H9 (cell line): ENCODE data around the gene FOXN1. TPM values are rescaled to one million over a fixed set of nuclear protein-coding genes. Genes with fewer than 3 reads are reported as not detected.

Source experiments
- DNase-seq: peaks from one replicate; pipeline ENCODE4 v3.0.0-alpha.2; 2017
- H2AFZ ChIP-seq: one replicate; pipeline ENCODE4 v1.6.1; 2013; ENCODE audit warnings: mild to moderate bottlenecking, low read length, control low read depth, moderate library complexity
- H2AK5ac ChIP-seq: 2 replicates; pipeline ENCODE4 v1.6.1; 2013; ENCODE audit warnings: low read length, control low read depth, mixed read lengths; ENCODE audit not compliant: insufficient read length
- H2BK120ac ChIP-seq: one replicate; pipeline ENCODE4 v1.6.1; 2013; ENCODE audit warnings: low read depth, mild to moderate bottlenecking, low read length, control low read depth, inconsistent platforms; ENCODE audit not compliant: poor library complexity, severe bottlenecking
- H2BK12ac ChIP-seq: 2 replicates; pipeline ENCODE4 v1.6.1; 2013; ENCODE audit warnings: low read length, control low read depth, mixed read lengths, low read depth; ENCODE audit not compliant: insufficient read length
- H2BK15ac ChIP-seq: 2 replicates; pipeline ENCODE4 v1.6.1; 2013; ENCODE audit warnings: low read depth, low read length, control low read depth
- H2BK20ac ChIP-seq: one replicate; pipeline ENCODE4 v1.6.1; 2013; ENCODE audit warnings: low read depth, mild to moderate bottlenecking, low read length, control low read depth, inconsistent platforms; ENCODE audit not compliant: poor library complexity, severe bottlenecking
- H2BK5ac ChIP-seq: 2 replicates; pipeline ENCODE4 v1.6.1; 2013; ENCODE audit warnings: low read length, control low read depth, mixed read lengths; ENCODE audit not compliant: insufficient read length
- H3K14ac ChIP-seq: 2 replicates; pipeline ENCODE4 v1.6.1; 2013; ENCODE audit warnings: low read length, control low read depth; ENCODE audit not compliant: insufficient read depth
- H3K18ac ChIP-seq: 2 replicates; pipeline ENCODE4 v1.6.1; 2013; ENCODE audit warnings: low read depth, mild to moderate bottlenecking, mixed read lengths, low read length, control low read depth; ENCODE audit not compliant: insufficient read length
- H3K23ac ChIP-seq: 2 replicates; pipeline ENCODE4 v1.6.1; 2013; ENCODE audit warnings: low read length, control low read depth, mixed read lengths, low read depth; ENCODE audit not compliant: insufficient read length
- H3K23me2 ChIP-seq: 2 replicates; pipeline ENCODE4 v1.6.1; 2013; ENCODE audit warnings: low read depth, mild to moderate bottlenecking, mixed read lengths, low read length, control low read depth; ENCODE audit not compliant: insufficient read length, poor library complexity, severe bottlenecking
- H3K27ac ChIP-seq: 2 replicates; pipeline ENCODE4 v1.5.1; 2013; ENCODE audit warnings: low read length, control low read depth, mixed read lengths, low read depth; ENCODE audit not compliant: insufficient read length
- H3K27me3 ChIP-seq: 2 replicates; pipeline ENCODE4 v1.6.1; 2013; ENCODE audit warnings: low read length, control low read depth, inconsistent platforms; ENCODE audit not compliant: insufficient read depth
- H3K4ac ChIP-seq: 2 replicates; pipeline ENCODE4 v1.6.1; 2013; ENCODE audit warnings: low read depth, mild to moderate bottlenecking, control low read depth, inconsistent platforms, low read length, moderate library complexity
- H3K4me1 ChIP-seq: 2 replicates; pipeline ENCODE4 v1.6.1; 2013; ENCODE audit warnings: low read length, control low read depth, inconsistent platforms; ENCODE audit not compliant: insufficient read depth
- H3K4me2 ChIP-seq: 2 replicates; pipeline ENCODE4 v1.6.1; 2013; ENCODE audit warnings: low read length, control low read depth, mixed read lengths; ENCODE audit not compliant: insufficient read length, insufficient read depth
- H3K56ac ChIP-seq: 2 replicates; pipeline ENCODE4 v1.6.1; 2013; ENCODE audit warnings: low read depth, mild to moderate bottlenecking, mixed read lengths, low read length, control low read depth; ENCODE audit not compliant: insufficient read length
- H3K79me1 ChIP-seq: 2 replicates; pipeline ENCODE4 v1.6.1; 2013; ENCODE audit warnings: low read depth, mild to moderate bottlenecking, moderate library complexity, low read length, control low read depth, inconsistent platforms; ENCODE audit not compliant: insufficient read depth, poor library complexity, severe bottlenecking
- H3K79me2 ChIP-seq: 2 replicates; pipeline ENCODE4 v1.6.1; 2013; ENCODE audit warnings: low read length, control low read depth, inconsistent platforms; ENCODE audit not compliant: insufficient read depth
- H3K9ac ChIP-seq: 2 replicates; pipeline ENCODE4 v1.6.1; 2013; ENCODE audit warnings: low read length, control low read depth, mixed read lengths; ENCODE audit not compliant: insufficient read length; ENCODE audit errors: extremely low read depth
- H3K9me3 ChIP-seq: one replicate; pipeline ENCODE4 v1.6.1; 2013; ENCODE audit warnings: low read depth, low read length, inconsistent platforms; ENCODE audit not compliant: control insufficient read depth
- H3T11ph ChIP-seq: one replicate; pipeline ENCODE4 v1.6.1; 2013; ENCODE audit warnings: mild to moderate bottlenecking, low read length, control low read depth, inconsistent platforms
- H4K20me1 ChIP-seq: one replicate; pipeline ENCODE4 v1.6.1; 2013; ENCODE audit not compliant: control insufficient read depth, insufficient read length, insufficient read depth
- H4K5ac ChIP-seq: 2 replicates; pipeline ENCODE4 v1.6.1; 2013; ENCODE audit warnings: low read depth, mild to moderate bottlenecking, mixed read lengths, low read length, control low read depth; ENCODE audit not compliant: insufficient read length
- H4K8ac ChIP-seq: replicated peaks from 2 replicates; pipeline ENCODE4 v1.6.1; 2013; ENCODE audit warnings: low read length, control low read depth, mixed read lengths, low read depth; ENCODE audit not compliant: insufficient read length
- H4K91ac ChIP-seq: 2 replicates; pipeline ENCODE4 v1.6.1; 2013; ENCODE audit warnings: low read depth, mild to moderate bottlenecking, moderate library complexity, mixed read lengths, low read length, control low read depth; ENCODE audit not compliant: insufficient read length
- H3K27ac Mint-ChIP-seq, 3 experiments: 2 replicates in 2 of 3; 3 replicates in 1 of 3; pipeline ENCODE4 v1.8.0; 2020 to 2021; ENCODE audit warnings: mixed read lengths in 3 of 3, mild to moderate bottlenecking in 1 of 3, moderate library complexity in 1 of 3
- H3K27me3 Mint-ChIP-seq: 2 replicates; pipeline ENCODE4 v1.8.0; 2021; ENCODE audit warnings: low read depth, mild to moderate bottlenecking, moderate library complexity, mixed read lengths
- H3K36me3 Mint-ChIP-seq, 3 experiments: 2 replicates in 2 of 3; 3 replicates in 1 of 3; pipeline ENCODE4 v1.8.0; 2020 to 2021; ENCODE audit warnings: low read depth in 3 of 3, mixed read lengths in 3 of 3; ENCODE audit not compliant: insufficient read depth in 1 of 3
- H3K4me1 Mint-ChIP-seq, 2 experiments: 2 replicates each; pipeline ENCODE4 v1.8.0; 2020; ENCODE audit warnings: mixed read lengths in 2 of 2
- H3K4me3 Mint-ChIP-seq, 2 experiments: 2 replicates in 1 of 2; 3 replicates in 1 of 2; pipeline ENCODE4 v1.8.0; 2020 to 2021; ENCODE audit warnings: mild to moderate bottlenecking in 2 of 2, mixed read lengths in 2 of 2, moderate library complexity in 1 of 2
- H3K9me3 Mint-ChIP-seq, 2 experiments: 2 replicates in 1 of 2; 3 replicates in 1 of 2; pipeline ENCODE4 v1.8.0; 2020; ENCODE audit warnings: mild to moderate bottlenecking in 2 of 2, mixed read lengths in 2 of 2, moderate library complexity in 1 of 2
- CTCF ChIP-seq: fragments of 200-600 bp; sonication (generic); conservative IDR thresholded peaks from 3 replicates; pipeline ENCODE4 v1.8.0; 2021; ENCODE audit warnings: antibody characterized with exemption, mild to moderate bottlenecking
- WGBS: extraction: QIAGEN DNeasy Blood & Tissue Kit; methylation state at CpG from one replicate; pipeline ENCODE4 v1.1.7; 2013; ENCODE audit warnings: missing lambda C conversion rate, low lambda C conversion rate, mixed read lengths; ENCODE audit not compliant: insufficient read length; ENCODE audit errors: extremely low coverage; 5-methylcytosine and 5-hydroxymethylcytosine counted together
- total RNA-seq: library from RNA; stranded (reverse); gene quantifications from 2 replicates; pipeline ENCODE4 v1.2.1, GENCODE V29; 2021

Gene FOXN1
- total RNA-seq, 1 experiment from 2014 or later, result not detected

GRCh38 chr17:28553000-28553505 lies 46.9 kb downstream of the FOXN1 start:
- Histone ChIP-seq H2AFZ (no peak overlapping the region), H3K4me1 (no peaks in the 10 kb centered on the region), H3K56ac (no peak overlapping the region), H2BK5ac (no peak overlapping the region), H3K18ac (no peak overlapping the region), H4K8ac (no peak overlapping the region), H3K9ac (no peak overlapping the region), H3T11ph (no peak overlapping the region), H3K4me2 (peak overlapping the region; percentile 51), H3K27ac (no peak overlapping the region), H4K20me1 (no peaks in the 10 kb centered on the region), H3K14ac (no peak overlapping the region), H3K27me3 (no peaks in the 10 kb centered on the region), H2BK120ac (no peak overlapping the region), H3K9me3 (no peaks in the 10 kb centered on the region), H2AK5ac (no peak overlapping the region), H3K23ac (no peak overlapping the region), H2BK20ac (no peak overlapping the region), H2BK12ac (no peak overlapping the region), H3K79me2 (no peaks in the 10 kb centered on the region; the same call in 1 of the 2 replicates), H2BK15ac (no peak overlapping the region), H3K79me1 (no peaks in the 10 kb centered on the region), H3K23me2 (peaks cover 5% of the 10 kb centered on the region), H4K5ac (no peak overlapping the region), H3K4ac (no peak overlapping the region), H4K91ac (no peak overlapping the region)
- peaks cover 18 to 38% of the 10 kb centered on the region in 2 experiments for H3K4me1 Mint-ChIP-seq
- H3K9me3 Mint-ChIP-seq, result no peaks in the 10 kb centered on the region
- no peak for TF ChIP-seq CTCF
- peaks cover 4% of the 10 kb centered on the region for H3K27me3 Mint-ChIP-seq
- peak overlapping the region; percentile 86 to 94 for H3K4me3 Mint-ChIP-seq
- H3K36me3 Mint-ChIP-seq, result peaks cover 21 to 45% (median 31%) of the 10 kb centered on the region in 3 experiments; a peak in 6 of 7 replicates
- no peak for DNase-seq
- H3K27ac Mint-ChIP-seq, result peak overlapping the region in 2 of 3 experiments; percentile 46 to 76; a peak in 4 of 7 replicates
- WGBS, result no CpG with 5 or more reads among the region's 5 CpGs
